Activated CD4-positive, alpha-beta T cell treated with anti-CD3 and anti-CD28 coated beads, Interleukin-2, amount 10 ng/mL, durations not matched to agents 7 days and 5 days (primary cell): ENCODE results near the gene RAPGEF6. TPM values are rescaled to one million over a fixed set of nuclear protein-coding genes. Genes with fewer than 3 reads are reported as not detected.

Experiments used
- CTCF ChIA-PET: fragments of 350-600 bp; sonication (Branson Sonifier 250); formaldehyde crosslinking; loops from one replicate; lab custom pipeline; 2021; ENCODE audit warnings: antibody characterized with exemption; lab: Charles Lee
- POLR2A ChIA-PET: fragments of 350-600 bp; sonication (Branson Sonifier 250); formaldehyde crosslinking; loops from one replicate; lab custom pipeline; 2021; ENCODE audit warnings: antibody characterized with exemption; lab: Charles Lee
- DNase-seq: peaks from one replicate; pipeline ENCODE4 v3.0.0-alpha.2; 2020
- H3K27ac Mint-ChIP-seq: one replicate; pipeline ENCODE4 v1.8.0; 2021; ENCODE audit warnings: mild to moderate bottlenecking, moderate library complexity, mixed read lengths
- H3K27me3 Mint-ChIP-seq: one replicate; pipeline ENCODE4 v1.8.0; 2021; ENCODE audit warnings: mixed read lengths
- H3K36me3 Mint-ChIP-seq: one replicate; pipeline ENCODE4 v1.8.0; 2021; ENCODE audit warnings: low read depth, mixed read lengths
- H3K4me1 Mint-ChIP-seq: one replicate; pipeline ENCODE4 v1.8.0; 2021; ENCODE audit warnings: mixed read lengths
- H3K4me3 Mint-ChIP-seq: one replicate; pipeline ENCODE4 v1.8.0; 2021; ENCODE audit warnings: mild to moderate bottlenecking, moderate library complexity, mixed read lengths
- H3K9me3 Mint-ChIP-seq: one replicate; pipeline ENCODE4 v1.8.0; 2021; ENCODE audit warnings: mixed read lengths
- total RNA-seq, 2 experiments: library from RNA; stranded (reverse); gene quantifications; one replicate each; pipeline ENCODE4 v1.2.3, GENCODE V29; 2021

The RAPGEF6 gene
- total RNA-seq, 2 experiments from 2014 or later = 43.9 to 47.8 TPM

DNA sequence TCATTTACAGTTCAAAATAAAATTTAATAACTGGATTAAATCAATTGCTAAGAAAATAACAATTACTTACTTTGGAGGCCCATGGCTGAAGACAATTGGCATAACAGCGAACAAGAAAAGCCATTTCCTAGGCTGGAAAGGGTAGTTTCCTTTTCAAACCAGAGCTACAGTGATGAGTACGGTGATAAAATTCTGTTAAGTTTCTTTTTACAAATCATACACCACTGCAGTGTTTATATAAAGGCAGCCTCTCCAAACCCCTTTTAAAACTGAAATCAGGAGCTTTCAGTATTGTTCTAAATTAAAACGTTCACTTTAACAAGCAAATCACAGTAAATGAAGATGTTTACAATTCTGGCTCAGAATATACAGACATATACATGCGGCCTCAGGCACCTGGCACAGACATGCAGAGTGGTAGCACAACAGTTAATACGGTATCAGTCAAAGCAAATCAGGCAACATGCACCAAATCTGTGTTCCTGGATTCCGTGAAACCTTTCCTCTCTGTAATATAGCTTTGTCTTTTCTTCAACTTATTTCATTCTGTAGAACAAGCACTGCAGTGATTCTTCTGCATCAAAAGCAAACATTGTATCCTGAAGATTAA, 102.9 kb downstream of the RAPGEF6 start:
- H3K9me3 Mint-ChIP-seq = no peaks in the 10 kb centered on the region
- H3K27me3 Mint-ChIP-seq = no peaks in the 10 kb centered on the region
- CTCF ChIA-PET = interaction anchor here (0.6 to 3.9 kb wide), 12 partner anchors 8 to 1296 kb away, joined by 3 to 19 read pairs (median 4); no protein-coding TSS in a partner anchor
- H3K4me3 Mint-ChIP-seq = peak overlapping the region; percentile 64
- peaks cover 19% of the 10 kb centered on the region for H3K36me3 Mint-ChIP-seq
- POLR2A ChIA-PET = interaction anchor here (0.7 kb wide), 1 partner anchor 29 kb away, joined by 5 read pairs; no protein-coding TSS in a partner anchor
- peak; percentile 20 for DNase-seq
- H3K4me1 Mint-ChIP-seq = peaks cover 67% of the 10 kb centered on the region
- peak overlapping the region; percentile 91 for H3K27ac Mint-ChIP-seq

DNA sequence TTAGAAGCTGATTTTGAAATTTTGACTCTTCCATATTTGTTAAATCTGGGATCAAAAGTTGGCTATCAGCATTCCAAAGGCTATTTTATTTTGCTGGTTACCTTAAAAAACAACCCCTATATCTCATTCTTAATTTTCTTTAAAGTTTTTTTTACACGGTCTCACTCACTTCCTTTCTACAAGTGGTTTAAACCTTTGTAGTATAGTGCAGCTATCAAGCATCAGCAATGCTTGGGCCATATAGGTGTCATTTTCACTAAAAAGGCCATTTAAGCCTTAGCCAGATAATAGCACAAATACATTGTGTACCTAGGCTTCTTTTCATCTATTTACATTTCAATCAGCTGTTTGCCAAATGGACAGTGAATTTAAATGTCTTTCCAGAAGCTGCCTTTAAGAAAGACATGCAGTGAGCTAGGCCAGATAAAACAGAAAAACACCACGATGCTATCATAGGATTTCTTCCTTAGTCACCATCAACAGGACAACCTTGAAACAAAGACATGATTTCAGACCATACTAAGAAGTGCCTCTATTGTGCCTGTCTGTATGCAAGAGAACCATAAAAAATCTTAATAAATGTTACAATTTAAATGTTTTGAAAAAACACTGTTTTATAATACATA, 104.2 kb downstream of the RAPGEF6 start:
- H3K36me3 Mint-ChIP-seq = peaks cover 21% of the 10 kb centered on the region
- no peaks in the 10 kb centered on the region for H3K9me3 Mint-ChIP-seq
- ChIA-PET POLR2A (no interaction called here), CTCF (interaction anchor here (0.6 to 3.9 kb wide), 4 partner anchors 9 to 59 kb away, joined by 3 to 15 read pairs (median 3); no protein-coding TSS in a partner anchor)
- peaks cover 68% of the 10 kb centered on the region for H3K4me1 Mint-ChIP-seq
- H3K27me3 Mint-ChIP-seq = no peaks in the 10 kb centered on the region
- DNase-seq = no peak
- peak overlapping the region; percentile 51 for H3K4me3 Mint-ChIP-seq
- H3K27ac Mint-ChIP-seq = peak overlapping the region; percentile 60

DNA sequence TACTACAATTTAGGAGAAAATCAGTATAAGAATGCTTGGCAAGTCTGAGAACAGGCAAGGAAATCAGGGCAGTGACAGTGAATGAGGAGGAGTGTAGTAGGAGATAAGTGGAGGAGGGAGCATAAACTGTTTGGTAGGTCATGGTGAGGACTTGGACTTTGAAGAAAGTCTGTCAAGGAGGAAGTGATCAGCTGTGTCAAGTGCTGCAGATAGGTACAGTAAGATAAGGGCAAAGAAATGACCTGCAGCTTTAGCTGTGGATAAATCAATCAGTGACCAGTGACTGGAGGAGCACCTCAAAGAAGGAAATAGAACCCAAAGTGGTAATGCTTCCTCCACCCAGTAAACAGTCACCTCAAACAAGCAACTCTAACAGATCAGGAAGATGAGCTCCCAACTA, 106.3 kb downstream of the RAPGEF6 start:
- ChIA-PET POLR2A (no interaction called here), CTCF (interaction anchor here (1.0 to 1.2 kb wide), 2 partner anchors 7 to 147 kb away, joined by 3 read pairs; no protein-coding TSS in a partner anchor)
- H3K9me3 Mint-ChIP-seq = no peaks in the 10 kb centered on the region

DNA sequence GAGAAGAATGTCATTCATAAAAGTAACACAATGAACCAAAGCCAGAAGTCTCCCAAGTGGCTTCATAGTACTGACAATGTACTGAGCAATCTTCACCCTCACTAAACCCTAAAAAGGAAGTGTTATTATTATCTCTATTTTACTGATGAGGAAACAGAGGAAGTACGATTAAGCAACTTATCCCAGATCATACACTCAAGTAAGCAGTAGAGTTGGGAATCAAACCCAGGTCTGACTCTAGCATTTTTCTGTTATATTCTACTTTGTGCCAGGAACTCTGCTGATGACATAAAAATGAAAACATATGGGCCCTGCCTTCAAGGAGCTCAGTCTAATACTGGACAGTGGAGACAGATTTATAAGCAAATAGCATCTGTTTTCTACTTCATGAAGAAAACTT, 109.2 kb downstream of the RAPGEF6 start:
- POLR2A ChIA-PET = no interaction called here
- no peak overlapping the region for H3K4me3 Mint-ChIP-seq
- no peaks in the 10 kb centered on the region for H3K27me3 Mint-ChIP-seq
- H3K4me1 Mint-ChIP-seq = peaks cover 48% of the 10 kb centered on the region
- H3K36me3 Mint-ChIP-seq = peaks cover 29% of the 10 kb centered on the region
- CTCF ChIA-PET = no interaction called here
- no peaks in the 10 kb centered on the region for H3K9me3 Mint-ChIP-seq
- DNase-seq = no peak
- no peak overlapping the region for H3K27ac Mint-ChIP-seq

More for the DNA sequence above, 106.3 kb downstream of the RAPGEF6 start:
- peaks cover 61% of the 10 kb centered on the region for H3K4me1 Mint-ChIP-seq
- no peak for DNase-seq
- no peak overlapping the region for H3K4me3 Mint-ChIP-seq
- peak overlapping the region; percentile 68 for H3K27ac Mint-ChIP-seq
- peaks cover 17% of the 10 kb centered on the region for H3K36me3 Mint-ChIP-seq
- H3K27me3 Mint-ChIP-seq = no peaks in the 10 kb centered on the region

DNA sequence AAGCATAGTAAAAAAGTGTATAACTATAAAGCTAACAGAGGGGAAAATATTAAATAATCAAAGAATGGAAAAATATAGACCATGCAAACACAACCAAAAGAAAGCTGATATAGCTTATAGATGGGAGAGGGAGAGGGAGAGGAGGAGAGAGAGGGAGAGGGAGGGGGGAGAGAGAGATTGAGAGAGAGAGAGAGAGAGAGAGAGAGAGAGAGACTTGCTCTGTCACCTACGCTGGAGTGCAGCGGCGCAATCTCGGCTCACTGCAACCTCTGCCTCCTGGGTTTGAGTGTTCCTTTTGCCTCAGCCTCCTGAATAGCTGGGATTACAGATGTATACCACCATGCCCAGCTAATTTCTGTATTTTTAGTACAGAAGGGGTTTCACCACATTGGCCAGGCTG, 110.6 kb downstream of the RAPGEF6 start:
- no peak for DNase-seq
- POLR2A ChIA-PET = no interaction called here
- Mint-ChIP-seq H3K27ac (no peak overlapping the region), H3K27me3 (no peaks in the 10 kb centered on the region), H3K4me3 (no peak overlapping the region), H3K36me3 (peaks cover 38% of the 10 kb centered on the region), H3K4me1 (peaks cover 40% of the 10 kb centered on the region), H3K9me3 (no peaks in the 10 kb centered on the region)
- CTCF ChIA-PET = interaction anchor here (0.6 to 1.9 kb wide), 6 partner anchors 8 to 240 kb away, joined by 3 to 11 read pairs (median 3); no protein-coding TSS in a partner anchor

DNA sequence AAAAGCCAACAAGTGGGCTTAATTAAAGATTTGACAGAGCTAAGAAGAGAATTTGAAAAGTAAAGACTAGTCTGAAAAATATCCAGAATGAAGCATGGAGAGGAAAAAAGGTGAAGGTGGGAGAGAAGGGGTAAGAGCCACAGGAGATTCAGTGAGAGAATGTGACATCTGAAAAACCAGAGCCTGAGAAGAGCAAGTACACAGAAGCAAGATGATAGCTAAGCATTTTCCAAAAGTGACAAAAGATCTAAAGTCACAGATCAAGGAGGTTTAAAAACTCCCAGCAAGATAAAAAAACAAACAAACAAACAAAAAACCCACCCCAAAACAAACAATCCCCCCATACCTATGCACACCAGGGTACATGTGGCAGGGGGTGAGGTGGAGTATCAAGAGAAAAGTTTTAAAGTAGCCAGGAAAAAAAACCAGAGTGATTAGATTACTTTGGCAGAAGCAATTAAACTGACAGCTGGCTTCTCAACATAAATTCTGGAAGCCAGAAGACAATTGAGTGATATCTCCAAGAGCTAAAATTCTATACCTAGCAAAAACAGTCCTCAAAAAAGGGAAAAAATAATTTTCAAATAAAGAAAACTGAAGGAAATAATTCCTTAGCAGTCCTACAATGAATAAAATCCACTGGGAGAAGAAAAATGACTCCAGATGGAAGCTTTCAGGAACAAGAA, 111.4 kb downstream of the RAPGEF6 start:
- ChIA-PET CTCF (interaction anchor here (0.6 to 1.9 kb wide), 9 partner anchors 8 to 1335 kb away, joined by 3 to 11 read pairs (median 3); no protein-coding TSS in a partner anchor), POLR2A (interaction anchor here (0.6 kb wide), 1 partner anchor 24 kb away, joined by 6 read pairs; no protein-coding TSS in a partner anchor)
- Mint-ChIP-seq H3K27ac (no peak overlapping the region), H3K4me1 (peaks cover 33% of the 10 kb centered on the region), H3K27me3 (no peaks in the 10 kb centered on the region), H3K36me3 (peaks cover 40% of the 10 kb centered on the region), H3K4me3 (no peak overlapping the region), H3K9me3 (no peaks in the 10 kb centered on the region)
- DNase-seq = no peak

DNA sequence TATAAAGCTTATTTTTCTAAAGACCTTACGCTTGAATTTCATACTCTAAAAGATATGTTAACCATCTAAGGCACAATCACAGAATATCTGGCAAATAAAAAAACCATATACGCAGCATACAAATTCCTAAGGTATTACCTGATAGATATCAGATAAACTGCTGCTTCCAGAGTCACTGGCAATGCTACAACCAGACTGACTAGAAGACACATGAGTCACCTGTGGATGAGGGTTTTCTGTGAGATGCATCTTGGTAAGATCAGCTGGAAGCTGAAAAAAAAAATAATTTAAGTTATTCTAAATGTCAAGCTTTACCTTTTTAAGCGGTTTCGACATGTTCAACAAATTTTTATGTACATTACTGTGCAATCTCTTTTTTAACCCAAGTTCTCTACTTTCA, 113.8 kb downstream of the RAPGEF6 start:
- no peak overlapping the region for H3K4me3 Mint-ChIP-seq
- peaks cover 43% of the 10 kb centered on the region for H3K36me3 Mint-ChIP-seq
- no peaks in the 10 kb centered on the region for H3K9me3 Mint-ChIP-seq
- DNase-seq = no peak
- CTCF ChIA-PET = interaction anchor here (0.7 to 1.3 kb wide), 4 partner anchors 8 to 237 kb away, joined by 3 to 4 read pairs (median 4); no protein-coding TSS in a partner anchor
- no peak overlapping the region for H3K27ac Mint-ChIP-seq
- H3K27me3 Mint-ChIP-seq = no peaks in the 10 kb centered on the region
- peaks cover 28% of the 10 kb centered on the region for H3K4me1 Mint-ChIP-seq
- POLR2A ChIA-PET = no interaction called here

DNA sequence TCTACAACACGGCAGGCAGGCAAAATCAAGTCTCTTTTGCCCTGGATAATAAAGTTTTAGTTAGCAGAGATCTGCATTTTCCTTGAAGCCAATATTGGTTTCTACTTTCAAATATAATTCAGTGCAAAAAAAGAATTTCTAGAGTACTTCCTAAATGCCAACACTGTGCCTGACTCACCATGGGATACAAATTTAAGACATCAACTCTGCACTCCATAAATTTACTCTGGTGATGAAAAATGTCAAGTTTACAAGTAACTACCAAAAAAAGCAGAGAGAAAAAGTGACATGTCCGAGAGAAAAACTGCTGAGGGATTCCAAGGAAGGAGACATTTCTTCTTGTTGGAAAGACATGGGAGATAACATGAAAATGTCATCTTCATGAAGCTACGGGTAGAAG, 119.7 kb downstream of the RAPGEF6 start:
- ChIA-PET CTCF (interaction anchor here (0.6 to 1.3 kb wide), 3 partner anchors 9 to 162 kb away, joined by 3 to 4 read pairs (median 3); no protein-coding TSS in a partner anchor), POLR2A (no interaction called here)
- H3K9me3 Mint-ChIP-seq = no peaks in the 10 kb centered on the region
- peak overlapping the region; percentile 71 for H3K4me3 Mint-ChIP-seq
- H3K27ac Mint-ChIP-seq = peak overlapping the region; percentile 85
- no peak for DNase-seq
- H3K36me3 Mint-ChIP-seq = peaks cover 47% of the 10 kb centered on the region
- H3K27me3 Mint-ChIP-seq = no peaks in the 10 kb centered on the region
- peaks cover 45% of the 10 kb centered on the region for H3K4me1 Mint-ChIP-seq

DNA sequence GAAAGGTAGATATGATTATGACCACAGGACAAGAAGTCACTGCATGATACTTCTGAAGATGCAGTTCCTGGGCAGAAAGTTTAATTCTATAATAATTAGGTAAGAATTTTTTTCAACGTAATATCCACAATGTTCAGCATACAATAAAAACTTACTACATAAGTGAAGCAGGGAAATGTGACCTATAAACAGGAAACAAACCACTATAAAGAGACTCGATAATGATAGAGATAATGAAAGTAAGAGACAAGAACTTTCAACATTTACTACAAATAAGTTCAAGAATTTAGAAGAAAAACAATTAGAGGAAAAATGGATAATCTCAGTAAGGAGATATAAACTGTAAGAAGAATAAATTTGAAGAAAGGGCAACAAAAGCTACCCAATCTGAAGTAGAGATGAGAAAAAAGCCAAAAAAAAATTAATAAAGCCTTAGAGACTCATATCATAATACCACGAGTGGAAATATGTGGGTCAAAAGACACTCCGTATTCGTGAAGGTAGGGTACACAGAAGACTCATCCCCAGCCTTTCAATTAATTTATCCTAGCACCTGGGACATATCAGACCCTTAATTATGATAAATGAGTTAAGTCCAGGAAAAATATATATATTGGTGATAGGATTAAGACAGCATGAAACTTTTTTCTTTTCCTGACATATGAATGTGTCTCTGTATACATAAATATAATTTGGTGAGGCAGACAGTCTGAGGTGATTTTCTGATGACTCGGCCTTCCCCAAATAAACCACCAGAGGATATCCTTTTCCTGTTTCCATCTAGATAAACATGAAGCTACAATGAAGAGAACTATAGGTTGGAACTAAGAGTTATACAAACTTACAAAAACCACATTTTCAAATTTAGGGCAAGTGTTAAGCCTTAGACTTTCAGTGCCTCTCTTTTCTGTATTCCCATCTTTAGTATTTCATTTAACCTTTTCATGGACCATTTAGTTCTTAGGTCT, 120.4 kb downstream of the RAPGEF6 start:
- CTCF ChIA-PET = interaction anchor here (0.6 to 1.3 kb wide), 3 partner anchors 9 to 163 kb away, joined by 3 to 4 read pairs (median 3); no protein-coding TSS in a partner anchor
- Mint-ChIP-seq H3K27ac (peak overlapping the region; percentile 85), H3K4me1 (peaks cover 47% of the 10 kb centered on the region), H3K27me3 (no peaks in the 10 kb centered on the region), H3K9me3 (no peaks in the 10 kb centered on the region), H3K4me3 (peak overlapping the region; percentile 71), H3K36me3 (peaks cover 47% of the 10 kb centered on the region)
- POLR2A ChIA-PET = no interaction called here
- peak; percentile 40 for DNase-seq

DNA sequence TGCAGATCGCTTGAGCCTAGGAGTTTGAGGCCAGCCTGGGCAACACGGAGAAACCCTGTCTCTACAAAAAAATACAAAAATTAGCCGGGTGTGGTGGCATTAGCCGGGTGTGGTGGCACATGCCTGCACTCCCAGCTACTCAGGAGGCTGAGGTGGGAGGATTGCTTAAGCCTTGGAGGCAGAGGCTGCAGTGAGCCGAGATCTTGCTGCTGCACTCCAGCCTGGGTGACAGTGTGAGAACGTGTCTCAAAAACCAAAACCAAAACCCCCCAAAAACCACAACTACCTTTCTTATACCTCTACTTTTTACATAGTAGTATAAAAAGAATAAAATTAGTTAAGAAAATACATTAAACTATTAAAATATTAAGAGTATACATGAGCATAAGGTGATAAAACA, 121.2 kb downstream of the RAPGEF6 start:
- POLR2A ChIA-PET = no interaction called here
- Mint-ChIP-seq H3K4me1 (peaks cover 47% of the 10 kb centered on the region), H3K27ac (peak overlapping the region; percentile 79), H3K36me3 (peaks cover 40% of the 10 kb centered on the region), H3K27me3 (no peaks in the 10 kb centered on the region), H3K4me3 (no peak overlapping the region), H3K9me3 (no peaks in the 10 kb centered on the region)
- CTCF ChIA-PET = interaction anchor here (1.1 kb wide), 1 partner anchor 14 kb away, joined by 3 read pairs; no protein-coding TSS in a partner anchor
- DNase-seq = no peak

DNA sequence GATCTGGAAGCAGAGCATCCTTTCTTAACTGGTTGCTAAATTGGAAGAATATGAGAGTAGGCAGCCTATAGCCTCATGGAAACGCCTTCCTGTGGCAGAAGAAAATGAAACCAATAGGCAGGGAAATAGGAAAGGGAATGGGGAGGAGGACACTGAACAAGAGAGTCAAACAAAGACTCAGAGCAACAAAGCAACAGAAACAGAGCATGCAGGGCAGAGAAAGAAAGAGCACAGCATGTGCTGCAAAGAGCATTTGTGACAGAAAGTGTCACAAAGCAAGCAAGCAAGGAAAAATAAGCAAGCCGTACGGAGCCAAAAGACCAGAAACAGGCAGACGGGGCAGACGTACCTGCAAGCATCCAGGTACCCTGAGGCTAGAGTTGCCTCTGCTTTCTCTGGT, 123.1 kb downstream of the RAPGEF6 start:
- Mint-ChIP-seq H3K4me1 (peaks cover 44% of the 10 kb centered on the region), H3K27ac (peak overlapping the region; percentile 60), H3K4me3 (no peak overlapping the region), H3K36me3 (peaks cover 39% of the 10 kb centered on the region), H3K27me3 (no peaks in the 10 kb centered on the region), H3K9me3 (no peaks in the 10 kb centered on the region)
- POLR2A ChIA-PET = interaction anchor here (0.6 kb wide), 1 partner anchor 519 kb away, joined by 3 read pairs; no protein-coding TSS in a partner anchor
- CTCF ChIA-PET = interaction anchor here (1.0 to 1.9 kb wide), 3 partner anchors 12 to 496 kb away, joined by 3 to 6 read pairs (median 5); no protein-coding TSS in a partner anchor
- DNase-seq = no peak
